Measurements from ENCODE around the gene JAK3. TPM values are rescaled to one million over a fixed set of nuclear protein-coding genes. Genes with fewer than 3 reads are reported as not detected.

JAK3 gene
- total RNA-seq, 1 experiment from 2014 or later: 3.3 TPM

GRCh38 chr19:17811103-17811502, 36.7 kb downstream of the JAK3 start:
- peaks cover 2% of the 10 kb centered on the region for H3K27me3 Mint-ChIP-seq (ENCODE audit: low read depth)
- DNase-seq: no peak
- Histone ChIP-seq H3K18ac (ENCODE audit: insufficient read length, low read depth, low read length) (no peak overlapping the region), H2BK15ac (ENCODE audit: low read depth, low read length) (no peak overlapping the region), H3K23me2 (ENCODE audit: insufficient read length, low read depth, low read length, poor library complexity, severe bottlenecking) (no peaks in the 10 kb centered on the region), H3K79me2 (ENCODE audit: insufficient read depth, low read length) (no peaks in the 10 kb centered on the region), H3K9me3 (ENCODE audit: control insufficient read depth, low read depth, low read length) (no peaks in the 10 kb centered on the region), H4K5ac (ENCODE audit: insufficient read length, low read depth, low read length) (no peak overlapping the region), H2BK5ac (ENCODE audit: insufficient read length, low read length) (no peak overlapping the region), H3K27ac (ENCODE audit: insufficient read length, low read depth, low read length) (no peak overlapping the region), H4K20me1 (ENCODE audit: control insufficient read depth, insufficient read depth, insufficient read length) (no peaks in the 10 kb centered on the region), H2AFZ (ENCODE audit: low read length) (no peak overlapping the region), H3K23ac (ENCODE audit: insufficient read length, low read depth, low read length) (no peak overlapping the region), H2BK12ac (ENCODE audit: insufficient read length, low read depth, low read length) (no peak overlapping the region), H3K9ac (ENCODE audit: extremely low read depth, insufficient read length, low read length) (no peak overlapping the region), H3K79me1 (ENCODE audit: insufficient read depth, low read depth, low read length, poor library complexity, severe bottlenecking) (no peaks in the 10 kb centered on the region), H3K4ac (ENCODE audit: low read depth, low read length) (no peak overlapping the region), H2AK5ac (ENCODE audit: insufficient read length, low read length) (no peak overlapping the region), H3T11ph (ENCODE audit: low read length) (no peak overlapping the region), H3K56ac (ENCODE audit: insufficient read length, low read depth, low read length) (no peak overlapping the region), H3K4me2 (ENCODE audit: insufficient read depth, insufficient read length, low read length) (no peak overlapping the region), H3K27me3 (ENCODE audit: insufficient read depth, low read length) (no peaks in the 10 kb centered on the region), H2BK120ac (ENCODE audit: low read depth, low read length, poor library complexity, severe bottlenecking) (no peak overlapping the region), H2BK20ac (ENCODE audit: low read depth, low read length, poor library complexity, severe bottlenecking) (no peak overlapping the region), H4K91ac (ENCODE audit: insufficient read length, low read depth, low read length) (no peak overlapping the region), H4K8ac (replicated peaks; ENCODE audit: insufficient read length, low read depth, low read length) (peak overlapping the region; percentile 72), H3K14ac (ENCODE audit: insufficient read depth, low read length) (no peak overlapping the region; the same call in 1 of the 2 replicates), H3K4me1 (ENCODE audit: insufficient read depth, low read length) (no peaks in the 10 kb centered on the region)
- H3K27ac Mint-ChIP-seq: no peak overlapping the region
- WGBS (ENCODE audit: extremely low coverage, insufficient read length, low lambda C conversion rate): no CpG with 5 or more reads among the region's 2 CpGs
- no peaks in the 10 kb centered on the region for H3K4me1 Mint-ChIP-seq
- H3K36me3 Mint-ChIP-seq (ENCODE audit: insufficient read depth in 1 of 3, low read depth in 3 of 3): no peaks in the 10 kb centered on the region
- no peak overlapping the region for H3K4me3 Mint-ChIP-seq
- no peak for TF ChIP-seq CTCF (conservative IDR thresholded peaks at IDR 0.05)
- H3K9me3 Mint-ChIP-seq: no peaks in the 10 kb centered on the region
